Measurements from ENCODE around the gene TRAK1. TPM values are rescaled to one million over a fixed set of nuclear protein-coding genes. Genes with fewer than 3 reads are reported as not detected.

The TRAK1 gene
- total and polyA plus RNA-seq, 10 donors: 15.4 to 60.0 (median 47.8) TPM

DNA sequence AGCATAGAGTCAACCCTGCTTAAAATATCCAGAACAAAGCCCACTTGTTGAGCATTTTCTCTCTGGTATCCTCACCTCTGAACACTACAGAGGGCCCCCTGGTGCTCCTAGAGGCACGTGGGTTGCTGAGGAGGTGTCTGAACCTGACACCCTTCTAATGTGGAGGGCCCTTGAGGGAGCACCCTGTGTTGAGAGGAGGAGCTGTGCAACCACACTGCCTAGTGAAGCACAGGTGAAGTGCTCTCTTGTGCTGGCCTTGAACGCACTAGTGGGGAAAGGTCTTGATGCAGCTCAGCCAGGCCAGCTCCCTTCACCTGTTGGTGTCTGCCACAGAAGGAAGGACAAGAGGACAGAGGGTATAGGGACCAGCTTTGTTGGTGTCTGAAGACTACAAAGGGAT, 122.9 kb downstream of the TRAK1 start:
- intact Hi-C loops (cut with DNase I; ENCODE audit: low total_unique reads): no loop called here
- peak in 1 of 3 donors; percentile 18 for TF ChIP-seq POLR2AphosphoS5 (IDR thresholded peaks at IDR 0.05)
- no peak for TF ChIP-seq POLR2A (IDR thresholded peaks at IDR 0.05)
- 67 to 77% (median 75%) methylated on average over 2 of the region's 2 CpGs for WGBS, 5 donors
- H3K4me1 ChIP-seq: peaks cover 8 to 61% (median 37%) of the 10 kb centered on the region in 6 donors
- H3K4me3 ChIP-seq: no peak overlapping the region
- no peaks in the 10 kb centered on the region for H3K27me3 ChIP-seq (replicated peaks in 1 of 7)
- H3K9me3 ChIP-seq: no peaks in the 10 kb centered on the region
- peaks cover 0 to 82% (median 32%) of the 10 kb centered on the region in 6 donors for H3K36me3 ChIP-seq
- peak overlapping the region in 5 of 8 donors; percentile 20 to 65 (median 51) for H3K27ac ChIP-seq
- no peak for DNase-seq

DNA sequence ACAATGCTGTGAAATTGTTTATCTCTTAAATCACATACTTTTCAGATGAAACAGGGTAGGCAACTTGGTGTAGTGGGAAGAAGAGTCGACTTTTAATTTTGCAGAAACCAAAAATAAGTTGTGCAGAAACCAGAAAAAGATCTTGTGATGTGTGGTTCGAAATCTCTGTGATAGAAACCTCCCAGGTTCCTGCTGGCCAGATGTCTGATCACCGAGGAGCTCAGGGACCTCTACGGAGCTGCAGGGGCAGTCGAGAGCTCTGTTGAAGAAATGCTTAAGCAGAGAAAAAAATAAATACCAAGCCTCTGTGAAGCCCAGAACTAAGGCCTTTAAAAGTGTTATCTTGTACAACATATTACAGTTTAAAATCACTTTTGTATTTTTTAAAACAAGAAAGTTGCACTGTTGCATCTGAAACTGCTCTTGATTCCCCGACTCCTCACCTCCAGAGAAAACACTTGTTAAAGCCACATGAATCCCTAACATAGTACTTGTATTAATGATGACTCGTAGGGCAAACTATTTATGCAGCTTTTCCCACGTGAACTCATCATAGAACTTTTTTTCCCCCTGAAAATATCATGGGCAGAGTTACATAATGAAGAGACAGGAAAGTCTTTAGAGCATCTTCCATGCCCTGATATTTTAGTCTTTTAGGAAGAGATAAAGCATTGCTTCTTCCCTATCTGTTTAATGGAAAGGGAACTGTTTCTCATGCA, 123.6 kb downstream of the TRAK1 start:
- 53 to 77% (median 72%) methylated on average over 8 of the region's 8 CpGs for WGBS, 5 donors
- peak overlapping the region in 4 of 8 donors; percentile 20 to 65 (median 56) for H3K27ac ChIP-seq

DNA sequence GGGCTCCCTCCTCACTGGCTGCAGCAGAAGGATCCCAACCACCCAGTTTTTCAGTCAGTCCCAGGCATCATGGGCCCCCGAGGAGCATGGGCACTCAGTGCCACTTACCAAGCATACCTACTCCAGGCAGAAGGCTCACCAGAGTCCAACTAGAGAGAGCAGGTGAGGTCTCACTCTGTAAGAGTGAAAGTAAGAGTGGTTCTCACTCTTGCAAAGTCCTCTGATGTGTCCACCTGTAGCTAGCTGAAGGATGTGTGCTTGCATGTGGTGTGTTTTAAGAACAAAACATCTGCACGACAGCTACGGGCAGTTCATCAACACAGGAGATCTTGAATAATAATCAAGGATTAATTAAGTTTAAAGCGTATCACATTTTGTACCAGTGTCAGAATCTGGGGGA, 125.1 kb downstream of the TRAK1 start:
- Histone ChIP-seq H3K27ac (peak overlapping the region in 4 of 8 donors; percentile 41 to 64 (median 61)), H3K9me3 (no peaks in the 10 kb centered on the region), H3K36me3 (peaks cover 3 to 82% (median 23%) of the 10 kb centered on the region in 6 donors), H3K27me3 (replicated peaks in 1 of 7) (no peaks in the 10 kb centered on the region), H3K4me3 (no peak overlapping the region), H3K4me1 (peaks cover 8 to 61% (median 37%) of the 10 kb centered on the region in 6 donors)
- no peak for DNase-seq
- WGBS, 5 donors: 66 to 89% (median 73%) methylated on average over 4 of the region's 4 CpGs
- intact Hi-C loops (cut with DNase I; ENCODE audit: low total_unique reads): no loop called here
- TF ChIP-seq POLR2AphosphoS5 (IDR thresholded peaks at IDR 0.05) (no peak), POLR2A (IDR thresholded peaks at IDR 0.05) (no peak)
- TF ChIP-seq, protein P1, sequence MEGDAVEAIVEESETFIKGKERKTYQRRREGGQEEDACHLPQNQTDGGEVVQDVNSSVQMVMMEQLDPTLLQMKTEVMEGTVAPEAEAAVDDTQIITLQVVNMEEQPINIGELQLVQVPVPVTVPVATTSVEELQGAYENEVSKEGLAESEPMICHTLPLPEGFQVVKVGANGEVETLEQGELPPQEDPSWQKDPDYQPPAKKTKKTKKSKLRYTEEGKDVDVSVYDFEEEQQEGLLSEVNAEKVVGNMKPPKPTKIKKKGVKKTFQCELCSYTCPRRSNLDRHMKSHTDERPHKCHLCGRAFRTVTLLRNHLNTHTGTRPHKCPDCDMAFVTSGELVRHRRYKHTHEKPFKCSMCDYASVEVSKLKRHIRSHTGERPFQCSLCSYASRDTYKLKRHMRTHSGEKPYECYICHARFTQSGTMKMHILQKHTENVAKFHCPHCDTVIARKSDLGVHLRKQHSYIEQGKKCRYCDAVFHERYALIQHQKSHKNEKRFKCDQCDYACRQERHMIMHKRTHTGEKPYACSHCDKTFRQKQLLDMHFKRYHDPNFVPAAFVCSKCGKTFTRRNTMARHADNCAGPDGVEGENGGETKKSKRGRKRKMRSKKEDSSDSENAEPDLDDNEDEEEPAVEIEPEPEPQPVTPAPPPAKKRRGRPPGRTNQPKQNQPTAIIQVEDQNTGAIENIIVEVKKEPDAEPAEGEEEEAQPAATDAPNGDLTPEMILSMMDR (IDR thresholded peaks at IDR 0.05 in 8 of 11, conservative IDR thresholded peaks at IDR 0.05 in 3 of 11): no peak

More for the DNA sequence above, 123.6 kb downstream of the TRAK1 start:
- intact Hi-C loops (cut with DNase I; ENCODE audit: low total_unique reads): no loop called here
- Histone ChIP-seq H3K4me1 (peaks cover 8 to 61% (median 37%) of the 10 kb centered on the region in 6 donors), H3K36me3 (peaks cover 0 to 82% (median 27%) of the 10 kb centered on the region in 6 donors), H3K27me3 (replicated peaks in 1 of 7) (no peaks in the 10 kb centered on the region), H3K4me3 (no peak overlapping the region), H3K9me3 (no peaks in the 10 kb centered on the region)
- TF ChIP-seq, protein P1 (IDR thresholded peaks at IDR 0.05 in 8 of 11, conservative IDR thresholded peaks at IDR 0.05 in 3 of 11): no peak
- TF ChIP-seq POLR2AphosphoS5 (IDR thresholded peaks at IDR 0.05) (no peak), POLR2A (IDR thresholded peaks at IDR 0.05) (no peak)
- DNase-seq: no peak

DNA sequence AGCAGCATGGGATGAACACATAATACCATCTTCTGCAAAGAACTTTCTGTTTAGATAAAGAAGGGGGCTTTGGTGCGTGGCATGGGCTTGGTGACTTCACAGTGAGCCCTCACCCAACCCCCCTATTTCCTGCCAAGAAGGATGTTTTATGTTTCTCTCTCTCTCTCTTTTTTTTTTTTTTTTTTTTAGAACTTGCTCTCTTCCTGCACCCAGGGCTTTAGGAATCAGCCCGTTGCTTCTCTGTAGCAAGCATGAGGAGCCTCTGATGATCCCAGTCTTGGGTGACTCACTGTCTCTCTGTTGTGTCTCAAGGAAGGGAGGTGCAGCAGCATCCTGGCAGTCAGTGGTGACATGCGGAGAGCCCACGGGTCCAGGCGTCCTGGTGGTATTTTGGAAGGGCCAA, 125.8 kb downstream of the TRAK1 start:
- H3K27me3 ChIP-seq (replicated peaks in 1 of 7): no peaks in the 10 kb centered on the region
- H3K36me3 ChIP-seq: peaks cover 3 to 82% (median 26%) of the 10 kb centered on the region in 6 donors
- no peak for DNase-seq
- no peaks in the 10 kb centered on the region for H3K9me3 ChIP-seq
- TF ChIP-seq POLR2A (IDR thresholded peaks at IDR 0.05) (no peak), POLR2AphosphoS5 (IDR thresholded peaks at IDR 0.05) (no peak)
- TF ChIP-seq, protein P1 (IDR thresholded peaks at IDR 0.05 in 8 of 11, conservative IDR thresholded peaks at IDR 0.05 in 3 of 11): no peak
- H3K4me3 ChIP-seq: no peak overlapping the region
- intact Hi-C loops (cut with DNase I; ENCODE audit: low total_unique reads): no loop called here
- peaks cover 8 to 61% (median 37%) of the 10 kb centered on the region in 6 donors for H3K4me1 ChIP-seq
- peak overlapping the region in 5 of 8 donors; percentile 35 to 64 (median 61) for H3K27ac ChIP-seq
- 56 to 68% (median 66%) methylated on average over 5 of the region's 5 CpGs for WGBS, 5 donors
